GM23338 (cell line): ENCODE data around the gene ZC3H6. TPM values are rescaled to one million over a fixed set of nuclear protein-coding genes. Genes with fewer than 3 reads are reported as not detected.

Source experiments
- ATAC-seq: fragments of 200-7000 bp; cut with Tn5 transposase; 3 replicates; pipeline ENCODE4 v1.9.1; 2020
- DNase-seq: peaks from one replicate; pipeline ENCODE4 v3.0.0-alpha.2; 2015; ENCODE audit warnings: low spot score
- H2AFZ ChIP-seq: fragments of 200-600 bp; sonication (generic); 2 replicates; pipeline ENCODE4 v1.8.0; 2016; ENCODE audit warnings: antibody characterized with exemption, mild to moderate bottlenecking, moderate library complexity
- H3F3A ChIP-seq: fragments of 200-600 bp; sonication (generic); replicated peaks from 2 replicates; pipeline ENCODE4 v1.8.0; 2017; ENCODE audit warnings: antibody characterized with exemption, mixed run types, low read depth
- H3K27ac ChIP-seq: fragments of 200-600 bp; sonication (generic); 2 replicates; pipeline ENCODE4 v1.6.1; 2016; ENCODE audit warnings: low read depth
- H3K27me3 ChIP-seq: fragments of 200-600 bp; sonication (generic); 2 replicates; pipeline ENCODE4 v1.8.0; 2016; ENCODE audit warnings: mild to moderate bottlenecking, mixed run types, moderate library complexity; ENCODE audit not compliant: insufficient read depth
- H3K36me3 ChIP-seq: fragments of 200-600 bp; sonication (generic); 2 replicates; pipeline ENCODE4 v1.8.0; 2016; ENCODE audit warnings: mild to moderate bottlenecking; ENCODE audit not compliant: insufficient read depth
- H3K4me1 ChIP-seq: fragments of 200-600 bp; sonication (generic); 2 replicates; pipeline ENCODE4 v1.8.0; 2016; ENCODE audit warnings: mild to moderate bottlenecking, moderate library complexity; ENCODE audit not compliant: insufficient read depth
- H3K4me2 ChIP-seq: fragments of 200-600 bp; sonication (generic); 2 replicates; pipeline ENCODE4 v1.7.1; 2017; ENCODE audit warnings: mixed run types
- H3K4me3 ChIP-seq: fragments of 200-600 bp; sonication (generic); 2 replicates; pipeline ENCODE4 v1.6.1; 2016; ENCODE audit warnings: mixed run types
- H3K79me2 ChIP-seq: fragments of 200-600 bp; sonication (generic); replicated peaks from 2 replicates; pipeline ENCODE4 v1.8.0; 2017; ENCODE audit warnings: mild to moderate bottlenecking; ENCODE audit not compliant: insufficient read depth
- H3K9me2 ChIP-seq: fragments of 200-600 bp; sonication (generic); 2 replicates; pipeline ENCODE4 v1.8.0; 2017; ENCODE audit not compliant: insufficient read depth
- H4K20me1 ChIP-seq: fragments of 200-600 bp; sonication (generic); replicated peaks from 2 replicates; pipeline ENCODE4 v1.8.0; 2017; ENCODE audit warnings: mild to moderate bottlenecking; ENCODE audit not compliant: insufficient read depth
- H3K27ac Mint-ChIP-seq: 2 replicates; pipeline ENCODE4 v1.8.0; 2020; ENCODE audit warnings: inconsistent platforms, mild to moderate bottlenecking, moderate library complexity, mixed read lengths
- H3K27me3 Mint-ChIP-seq: 3 replicates; pipeline ENCODE4 v1.8.0; 2022; ENCODE audit warnings: low read depth, mild to moderate bottlenecking, moderate library complexity, mixed read lengths, inconsistent platforms; ENCODE audit not compliant: insufficient read depth, poor library complexity
- H3K36me3 Mint-ChIP-seq: 3 replicates; pipeline ENCODE4 v1.8.0; 2021; ENCODE audit warnings: low read depth, mild to moderate bottlenecking, inconsistent platforms, moderate library complexity, mixed read lengths
- H3K4me1 Mint-ChIP-seq: 3 replicates; pipeline ENCODE4 v1.8.0; 2020; ENCODE audit warnings: mild to moderate bottlenecking, inconsistent platforms, mixed read lengths
- H3K4me3 Mint-ChIP-seq: 3 replicates; pipeline ENCODE4 v1.8.0; 2021; ENCODE audit warnings: moderate library complexity, mild to moderate bottlenecking, inconsistent platforms, mixed read lengths
- H3K9me3 Mint-ChIP-seq: 3 replicates; pipeline ENCODE4 v1.8.0; 2020; ENCODE audit warnings: moderate library complexity, mild to moderate bottlenecking, inconsistent platforms, mixed read lengths
- ETS1 ChIP-seq: IDR thresholded peaks from 2 replicates; pipeline ENCODE4 v1.6.1; 2016; ENCODE audit warnings: antibody characterized with exemption
- EZH2 ChIP-seq: fragments of 200-600 bp; sonication (generic); IDR thresholded peaks from one replicate; pipeline ENCODE4 v1.8.0; 2017; ENCODE audit warnings: antibody characterized with exemption, mild to moderate bottlenecking, low read depth; ENCODE audit not compliant: unreplicated experiment
- JUNB ChIP-seq: IDR thresholded peaks from one replicate; pipeline ENCODE4 v1.6.1; 2016; ENCODE audit warnings: antibody characterized with exemption; ENCODE audit not compliant: unreplicated experiment
- NANOG ChIP-seq: IDR thresholded peaks from 2 replicates; pipeline ENCODE4 v1.6.1; 2016; ENCODE audit warnings: antibody characterized with exemption, borderline replicate concordance
- REST ChIP-seq: IDR thresholded peaks from one replicate; pipeline ENCODE4 v1.6.1; 2018; ENCODE audit warnings: antibody characterized with exemption; ENCODE audit not compliant: unreplicated experiment
- STAT1 ChIP-seq: IDR thresholded peaks from one replicate; pipeline ENCODE4 v1.6.1; 2016; ENCODE audit warnings: antibody characterized with exemption; ENCODE audit not compliant: unreplicated experiment
- ZNF331 ChIP-seq: fragments of 250-450 bp; sonication (Bioruptor Pico); IDR thresholded peaks from 2 replicates; pipeline ENCODE4 v1.5.0; 2020; ENCODE audit warnings: low read depth, mild to moderate bottlenecking, moderate library complexity
- polyA plus RNA-seq: library from polyadenylated mRNA; unstranded; fragments of >200 nt; fragmentation: Nextera tagmentation; extraction: Ambion mirVana; gene quantifications from 2 replicates; pipeline ENCODE4 v1.2.1, GENCODE V29; 2016
- total RNA-seq: library from RNA; depleted of rRNA; stranded (reverse); fragments of >200 nt; shearing (Covaris generic); gene quantifications from 2 replicates; pipeline ENCODE4 v1.2.3, GENCODE V29; 2014
- TF ChIP-seq, protein P1 (sequence below), 2 experiments: fragments of 200-600 bp in 1 of 2; sonication (generic) in 1 of 2; conservative IDR thresholded peaks; 2 replicates each; pipeline versions ENCODE4 v1.5.1 to v1.6.1; 2016 to 2017; ENCODE audit warnings: antibody characterized with exemption in 2 of 2, low read depth in 2 of 2, mild to moderate bottlenecking in 2 of 2, moderate library complexity in 1 of 2
- TF ChIP-seq, protein P2 (sequence below): fragments of 250-450 bp; sonication (Bioruptor Pico); IDR thresholded peaks from 2 replicates; pipeline ENCODE4 v1.5.0; 2020; ENCODE audit warnings: mild to moderate bottlenecking, moderate library complexity

ZC3H6 gene
- total and polyA plus RNA-seq, 2 experiments from 2014 or later: 4.9 to 8.0 TPM

GRCh38 chr2:112230371-112230770 lies 45.0 kb upstream of the ZC3H6 start:
- Histone ChIP-seq H2AFZ (no peak overlapping the region), H3K27me3 (no peaks in the 10 kb centered on the region), H3K4me3 (no peak overlapping the region), H3K9me2 (no peaks in the 10 kb centered on the region), H3K79me2 (no peaks in the 10 kb centered on the region), H3K4me1 (no peaks in the 10 kb centered on the region), H3K4me2 (no peak overlapping the region), H4K20me1 (no peaks in the 10 kb centered on the region), H3K36me3 (no peaks in the 10 kb centered on the region), H3K27ac (no peak overlapping the region), H3F3A (no peaks in the 10 kb centered on the region)
- Mint-ChIP-seq H3K9me3 (no peaks in the 10 kb centered on the region), H3K27me3 (no peaks in the 10 kb centered on the region), H3K4me3 (no peak overlapping the region), H3K4me1 (no peaks in the 10 kb centered on the region), H3K27ac (no peak overlapping the region), H3K36me3 (no peaks in the 10 kb centered on the region)
- no peak for TF ChIP-seq ZNF331
- TF ChIP-seq, protein P1, sequence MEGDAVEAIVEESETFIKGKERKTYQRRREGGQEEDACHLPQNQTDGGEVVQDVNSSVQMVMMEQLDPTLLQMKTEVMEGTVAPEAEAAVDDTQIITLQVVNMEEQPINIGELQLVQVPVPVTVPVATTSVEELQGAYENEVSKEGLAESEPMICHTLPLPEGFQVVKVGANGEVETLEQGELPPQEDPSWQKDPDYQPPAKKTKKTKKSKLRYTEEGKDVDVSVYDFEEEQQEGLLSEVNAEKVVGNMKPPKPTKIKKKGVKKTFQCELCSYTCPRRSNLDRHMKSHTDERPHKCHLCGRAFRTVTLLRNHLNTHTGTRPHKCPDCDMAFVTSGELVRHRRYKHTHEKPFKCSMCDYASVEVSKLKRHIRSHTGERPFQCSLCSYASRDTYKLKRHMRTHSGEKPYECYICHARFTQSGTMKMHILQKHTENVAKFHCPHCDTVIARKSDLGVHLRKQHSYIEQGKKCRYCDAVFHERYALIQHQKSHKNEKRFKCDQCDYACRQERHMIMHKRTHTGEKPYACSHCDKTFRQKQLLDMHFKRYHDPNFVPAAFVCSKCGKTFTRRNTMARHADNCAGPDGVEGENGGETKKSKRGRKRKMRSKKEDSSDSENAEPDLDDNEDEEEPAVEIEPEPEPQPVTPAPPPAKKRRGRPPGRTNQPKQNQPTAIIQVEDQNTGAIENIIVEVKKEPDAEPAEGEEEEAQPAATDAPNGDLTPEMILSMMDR (conservative IDR thresholded peaks at IDR 0.05; ENCODE audit: low read depth in 2 of 2): no peak
- no peak for ATAC-seq
- DNase-seq: no peak

- no peaks in the 10 kb centered on the region for H3K9me3 Mint-ChIP-seq
- no peaks in the 10 kb centered on the region for H3K4me1 Mint-ChIP-seq
- H3K79me2 ChIP-seq: no peaks in the 10 kb centered on the region
- no peak overlapping the region for H3K4me2 ChIP-seq
- no peak overlapping the region for H3K4me3 Mint-ChIP-seq
- H3F3A ChIP-seq: no peaks in the 10 kb centered on the region
- H3K27ac Mint-ChIP-seq: no peak overlapping the region
- H3K27me3 ChIP-seq: no peaks in the 10 kb centered on the region
- H3K36me3 ChIP-seq: no peaks in the 10 kb centered on the region
- no peaks in the 10 kb centered on the region for H3K4me1 ChIP-seq
- ATAC-seq (no peak), DNase-seq (no peak)
- no peak overlapping the region for H3K4me3 ChIP-seq
- no peak overlapping the region for H3K27ac ChIP-seq
- H3K36me3 Mint-ChIP-seq: no peaks in the 10 kb centered on the region
- no peaks in the 10 kb centered on the region for H3K27me3 Mint-ChIP-seq
- no peak overlapping the region for H2AFZ ChIP-seq
- no peaks in the 10 kb centered on the region for H4K20me1 ChIP-seq
- no peaks in the 10 kb centered on the region for H3K9me2 ChIP-seq
- TF ChIP-seq REST: no peak
- no peak for TF ChIP-seq STAT1
- TF ChIP-seq ETS1: no peak
- no peak for TF ChIP-seq NANOG
- no peak for TF ChIP-seq JUNB
- no peak for TF ChIP-seq EZH2
- TF ChIP-seq, protein P2, sequence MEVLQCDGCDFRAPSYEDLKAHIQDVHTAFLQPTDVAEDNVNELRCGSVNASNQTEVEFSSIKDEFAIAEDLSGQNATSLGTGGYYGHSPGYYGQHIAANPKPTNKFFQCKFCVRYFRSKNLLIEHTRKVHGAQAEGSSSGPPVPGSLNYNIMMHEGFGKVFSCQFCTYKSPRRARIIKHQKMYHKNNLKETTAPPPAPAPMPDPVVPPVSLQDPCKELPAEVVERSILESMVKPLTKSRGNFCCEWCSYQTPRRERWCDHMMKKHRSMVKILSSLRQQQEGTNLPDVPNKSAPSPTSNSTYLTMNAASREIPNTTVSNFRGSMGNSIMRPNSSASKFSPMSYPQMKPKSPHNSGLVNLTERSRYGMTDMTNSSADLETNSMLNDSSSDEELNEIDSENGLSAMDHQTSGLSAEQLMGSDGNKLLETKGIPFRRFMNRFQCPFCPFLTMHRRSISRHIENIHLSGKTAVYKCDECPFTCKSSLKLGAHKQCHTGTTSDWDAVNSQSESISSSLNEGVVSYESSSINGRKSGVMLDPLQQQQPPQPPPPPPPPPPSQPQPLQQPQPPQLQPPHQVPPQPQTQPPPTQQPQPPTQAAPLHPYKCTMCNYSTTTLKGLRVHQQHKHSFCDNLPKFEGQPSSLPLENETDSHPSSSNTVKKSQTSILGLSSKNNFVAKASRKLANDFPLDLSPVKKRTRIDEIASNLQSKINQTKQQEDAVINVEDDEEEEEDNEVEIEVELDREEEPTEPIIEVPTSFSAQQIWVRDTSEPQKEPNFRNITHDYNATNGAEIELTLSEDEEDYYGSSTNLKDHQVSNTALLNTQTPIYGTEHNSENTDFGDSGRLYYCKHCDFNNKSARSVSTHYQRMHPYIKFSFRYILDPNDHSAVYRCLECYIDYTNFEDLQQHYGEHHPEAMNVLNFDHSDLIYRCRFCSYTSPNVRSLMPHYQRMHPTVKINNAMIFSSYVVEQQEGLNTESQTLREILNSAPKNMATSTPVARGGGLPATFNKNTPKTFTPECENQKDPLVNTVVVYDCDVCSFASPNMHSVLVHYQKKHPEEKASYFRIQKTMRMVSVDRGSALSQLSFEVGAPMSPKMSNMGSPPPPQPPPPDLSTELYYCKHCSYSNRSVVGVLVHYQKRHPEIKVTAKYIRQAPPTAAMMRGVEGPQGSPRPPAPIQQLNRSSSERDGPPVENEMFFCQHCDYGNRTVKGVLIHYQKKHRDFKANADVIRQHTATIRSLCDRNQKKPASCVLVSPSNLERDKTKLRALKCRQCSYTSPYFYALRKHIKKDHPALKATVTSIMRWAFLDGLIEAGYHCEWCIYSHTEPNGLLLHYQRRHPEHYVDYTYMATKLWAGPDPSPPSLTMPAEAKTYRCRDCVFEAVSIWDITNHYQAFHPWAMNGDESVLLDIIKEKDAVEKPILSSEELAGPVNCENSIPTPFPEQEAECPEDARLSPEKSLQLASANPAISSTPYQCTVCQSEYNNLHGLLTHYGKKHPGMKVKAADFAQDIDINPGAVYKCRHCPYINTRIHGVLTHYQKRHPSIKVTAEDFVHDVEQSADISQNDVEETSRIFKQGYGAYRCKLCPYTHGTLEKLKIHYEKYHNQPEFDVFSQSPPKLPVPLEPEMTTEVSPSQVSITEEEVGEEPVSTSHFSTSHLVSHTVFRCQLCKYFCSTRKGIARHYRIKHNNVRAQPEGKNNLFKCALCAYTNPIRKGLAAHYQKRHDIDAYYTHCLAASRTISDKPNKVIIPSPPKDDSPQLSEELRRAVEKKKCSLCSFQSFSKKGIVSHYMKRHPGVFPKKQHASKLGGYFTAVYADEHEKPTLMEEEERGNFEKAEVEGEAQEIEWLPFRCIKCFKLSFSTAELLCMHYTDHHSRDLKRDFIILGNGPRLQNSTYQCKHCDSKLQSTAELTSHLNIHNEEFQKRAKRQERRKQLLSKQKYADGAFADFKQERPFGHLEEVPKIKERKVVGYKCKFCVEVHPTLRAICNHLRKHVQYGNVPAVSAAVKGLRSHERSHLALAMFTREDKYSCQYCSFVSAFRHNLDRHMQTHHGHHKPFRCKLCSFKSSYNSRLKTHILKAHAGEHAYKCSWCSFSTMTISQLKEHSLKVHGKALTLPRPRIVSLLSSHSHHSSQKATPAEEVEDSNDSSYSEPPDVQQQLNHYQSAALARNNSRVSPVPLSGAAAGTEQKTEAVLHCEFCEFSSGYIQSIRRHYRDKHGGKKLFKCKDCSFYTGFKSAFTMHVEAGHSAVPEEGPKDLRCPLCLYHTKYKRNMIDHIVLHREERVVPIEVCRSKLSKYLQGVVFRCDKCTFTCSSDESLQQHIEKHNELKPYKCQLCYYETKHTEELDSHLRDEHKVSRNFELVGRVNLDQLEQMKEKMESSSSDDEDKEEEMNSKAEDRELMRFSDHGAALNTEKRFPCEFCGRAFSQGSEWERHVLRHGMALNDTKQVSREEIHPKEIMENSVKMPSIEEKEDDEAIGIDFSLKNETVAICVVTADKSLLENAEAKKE (CRISPR knock-in tag): no peak
Observed at GRCh38 chr2:112239862-112240261, 35.5 kb upstream of the ZC3H6 start.
